Osteocyte (in vitro differentiated cells): Measurements from ENCODE around the gene RAB8B. TPM values are rescaled to one million over a fixed set of nuclear protein-coding genes. Genes with fewer than 3 reads are reported as not detected.

Experiments
- DNase-seq: peaks from one replicate; pipeline ENCODE4 v3.0.0; 2021; ENCODE audit warnings: mixed read lengths; ENCODE audit not compliant: unreplicated experiment; ENCODE audit errors: extremely low spot score
- H3K27ac Mint-ChIP-seq: one replicate; pipeline ENCODE4 v1.8.0; 2021; ENCODE audit warnings: mild to moderate bottlenecking, mixed read lengths; ENCODE audit not compliant: unreplicated experiment
- H3K27me3 Mint-ChIP-seq: one replicate; pipeline ENCODE4 v1.8.0; 2021; ENCODE audit warnings: mixed read lengths; ENCODE audit not compliant: unreplicated experiment
- H3K36me3 Mint-ChIP-seq: one replicate; pipeline ENCODE4 v1.8.0; 2021; ENCODE audit warnings: mixed read lengths; ENCODE audit not compliant: unreplicated experiment
- H3K4me1 Mint-ChIP-seq: one replicate; pipeline ENCODE4 v1.8.0; 2021; ENCODE audit warnings: mixed read lengths; ENCODE audit not compliant: unreplicated experiment
- H3K4me3 Mint-ChIP-seq: one replicate; pipeline ENCODE4 v1.8.0; 2021; ENCODE audit warnings: mild to moderate bottlenecking, moderate library complexity, mixed read lengths; ENCODE audit not compliant: unreplicated experiment
- H3K9me3 Mint-ChIP-seq: one replicate; pipeline ENCODE4 v1.8.0; 2021; ENCODE audit warnings: mixed read lengths; ENCODE audit not compliant: unreplicated experiment
- CTCF ChIP-seq: fragments of 200-600 bp; sonication (generic); IDR thresholded peaks from 2 replicates; pipeline ENCODE4 v1.5.0; 2021; ENCODE audit warnings: antibody characterized with exemption, mild to moderate bottlenecking, moderate library complexity
- total RNA-seq: library from RNA; stranded (reverse); gene quantifications from 2 replicates; pipeline ENCODE4 v1.2.1, GENCODE V29; 2021

The RAB8B gene
- total RNA-seq, 1 donor from 2014 or later = 29.8 TPM

GRCh38 chr15:63295341-63295740, 105.9 kb downstream of the RAB8B start:
- Mint-ChIP-seq H3K27ac (no peak overlapping the region), H3K9me3 (no peaks in the 10 kb centered on the region), H3K36me3 (peaks cover 41% of the 10 kb centered on the region), H3K4me3 (no peak overlapping the region), H3K27me3 (no peaks in the 10 kb centered on the region), H3K4me1 (peaks cover 27% of the 10 kb centered on the region)
- no peak for TF ChIP-seq CTCF
- no peak for DNase-seq

GRCh38 chr15:63296195-63296594, 106.8 kb downstream of the RAB8B start:
- TF ChIP-seq CTCF = no peak
- Mint-ChIP-seq H3K4me3 (no peak overlapping the region), H3K27me3 (no peaks in the 10 kb centered on the region), H3K27ac (no peak overlapping the region), H3K36me3 (peaks cover 45% of the 10 kb centered on the region), H3K4me1 (peaks cover 20% of the 10 kb centered on the region), H3K9me3 (no peaks in the 10 kb centered on the region)
- no peak for DNase-seq

- H3K9me3 Mint-ChIP-seq = no peaks in the 10 kb centered on the region
- no peak overlapping the region for H3K4me3 Mint-ChIP-seq
- H3K27me3 Mint-ChIP-seq = no peaks in the 10 kb centered on the region
- H3K36me3 Mint-ChIP-seq = peaks cover 61% of the 10 kb centered on the region
- no peak for TF ChIP-seq CTCF
- H3K27ac Mint-ChIP-seq = no peak overlapping the region
- H3K4me1 Mint-ChIP-seq = peaks cover 2% of the 10 kb centered on the region
- no peak for DNase-seq
These were observed 110.7 kb downstream of the RAB8B start for GRCh38 chr15:63299943-63300575.

GRCh38 chr15:63301088-63301487, 111.7 kb downstream of the RAB8B start:
- no peak for DNase-seq
- no peak overlapping the region for H3K27ac Mint-ChIP-seq
- no peaks in the 10 kb centered on the region for H3K9me3 Mint-ChIP-seq
- no peaks in the 10 kb centered on the region for H3K27me3 Mint-ChIP-seq
- peaks cover 64% of the 10 kb centered on the region for H3K36me3 Mint-ChIP-seq
- peaks cover 2% of the 10 kb centered on the region for H3K4me1 Mint-ChIP-seq
- no peak for TF ChIP-seq CTCF
- H3K4me3 Mint-ChIP-seq = no peak overlapping the region

- Mint-ChIP-seq H3K27ac (no peak overlapping the region), H3K27me3 (no peaks in the 10 kb centered on the region), H3K4me1 (peaks cover 2% of the 10 kb centered on the region), H3K36me3 (peaks cover 49% of the 10 kb centered on the region), H3K9me3 (no peaks in the 10 kb centered on the region), H3K4me3 (no peak overlapping the region)
- TF ChIP-seq CTCF = no peak
- no peak for DNase-seq
These were observed 115.9 kb downstream of the RAB8B start for GRCh38 chr15:63305260-63305659.
